GM20000 (cell line): ENCODE measurements around the gene PARD3.
"Not testable (repeated sequence)": the region's sequence is repeated elsewhere in the genome, so short reads cannot be mapped to it uniquely, and the experiment has no call there.

Experiments used
- DNase-seq: peaks from one replicate; pipeline ENCODE4 v3.0.0; 2012; ENCODE audit warnings: low spot score
- TF ChIP-seq, protein P1 (sequence below): IDR thresholded peaks from 2 replicates; pipeline ENCODE4 v1.5.1; 2012; ENCODE audit warnings: mild to moderate bottlenecking, control low read depth; ENCODE audit errors: extremely low read depth, missing control alignments

Gene PARD3

DNA sequence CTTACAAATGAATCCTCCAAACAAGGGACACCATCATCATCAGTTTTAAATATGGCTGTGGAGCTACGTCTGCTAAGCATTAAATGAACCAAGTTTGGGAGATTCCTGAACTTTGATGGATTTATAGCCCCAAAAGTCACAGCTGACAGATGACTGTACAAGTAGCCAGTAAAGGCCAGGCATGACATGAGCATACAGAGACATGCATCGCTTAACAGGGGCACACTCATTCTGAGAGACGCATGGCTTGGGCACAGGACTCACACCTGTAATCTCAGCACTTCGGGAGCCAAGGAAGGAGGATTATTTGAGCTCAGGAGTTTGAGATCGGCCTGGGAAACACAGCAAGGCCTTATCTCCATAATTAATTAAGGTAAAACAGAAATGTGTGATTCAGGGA, 166.2 kb downstream of the PARD3 start:
- TF ChIP-seq, protein P1, sequence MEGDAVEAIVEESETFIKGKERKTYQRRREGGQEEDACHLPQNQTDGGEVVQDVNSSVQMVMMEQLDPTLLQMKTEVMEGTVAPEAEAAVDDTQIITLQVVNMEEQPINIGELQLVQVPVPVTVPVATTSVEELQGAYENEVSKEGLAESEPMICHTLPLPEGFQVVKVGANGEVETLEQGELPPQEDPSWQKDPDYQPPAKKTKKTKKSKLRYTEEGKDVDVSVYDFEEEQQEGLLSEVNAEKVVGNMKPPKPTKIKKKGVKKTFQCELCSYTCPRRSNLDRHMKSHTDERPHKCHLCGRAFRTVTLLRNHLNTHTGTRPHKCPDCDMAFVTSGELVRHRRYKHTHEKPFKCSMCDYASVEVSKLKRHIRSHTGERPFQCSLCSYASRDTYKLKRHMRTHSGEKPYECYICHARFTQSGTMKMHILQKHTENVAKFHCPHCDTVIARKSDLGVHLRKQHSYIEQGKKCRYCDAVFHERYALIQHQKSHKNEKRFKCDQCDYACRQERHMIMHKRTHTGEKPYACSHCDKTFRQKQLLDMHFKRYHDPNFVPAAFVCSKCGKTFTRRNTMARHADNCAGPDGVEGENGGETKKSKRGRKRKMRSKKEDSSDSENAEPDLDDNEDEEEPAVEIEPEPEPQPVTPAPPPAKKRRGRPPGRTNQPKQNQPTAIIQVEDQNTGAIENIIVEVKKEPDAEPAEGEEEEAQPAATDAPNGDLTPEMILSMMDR: no peak

DNA sequence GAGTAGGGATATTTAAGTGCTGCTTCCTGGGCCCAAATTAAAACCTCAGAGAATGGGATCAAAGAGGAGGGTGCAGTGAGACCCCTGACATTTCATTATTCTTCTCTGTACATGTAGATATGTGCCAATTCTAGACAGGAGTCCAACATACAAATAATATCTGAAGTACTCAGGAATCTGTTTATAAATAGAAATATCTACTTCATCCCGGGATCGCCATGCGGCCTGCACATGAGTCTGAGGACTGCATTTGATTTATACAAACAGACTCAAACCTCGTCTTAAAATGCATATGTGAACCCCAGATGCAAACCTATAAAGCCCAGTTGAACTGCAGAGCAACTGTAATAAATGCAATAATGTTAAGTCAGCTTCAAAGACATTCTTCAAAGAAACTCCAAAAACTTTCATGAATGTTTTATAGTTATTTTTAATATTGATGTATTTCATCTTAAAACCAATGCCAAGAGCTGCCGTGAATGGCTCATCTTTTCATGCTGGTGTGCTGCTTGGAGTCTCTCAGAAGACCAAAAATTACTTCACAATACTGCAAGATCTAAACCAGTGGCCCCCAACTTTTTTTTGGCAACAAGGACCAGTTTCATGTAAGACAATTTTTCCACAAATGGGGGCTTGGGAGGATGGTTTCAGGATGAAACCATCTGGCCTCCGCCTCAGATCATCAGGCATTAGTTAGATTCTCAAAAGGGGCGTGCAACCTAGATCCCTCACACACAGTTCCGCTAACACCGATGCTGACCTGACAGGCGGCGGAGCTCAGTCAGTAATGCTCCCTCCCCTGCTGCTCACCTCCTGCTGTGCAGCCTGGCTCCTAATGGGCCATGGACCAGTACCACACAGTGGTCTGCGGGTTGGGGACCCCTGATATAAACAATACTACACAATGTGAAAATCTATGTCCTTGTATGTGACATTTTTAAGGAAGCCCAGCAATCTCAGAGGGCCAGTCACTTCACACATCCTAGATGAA, 166.9 kb downstream of the PARD3 start:
- TF ChIP-seq, protein P1: no peak
- DNase-seq: no peak

More for the DNA sequence above, 166.2 kb downstream of the PARD3 start:
- DNase-seq: no peak

DNA sequence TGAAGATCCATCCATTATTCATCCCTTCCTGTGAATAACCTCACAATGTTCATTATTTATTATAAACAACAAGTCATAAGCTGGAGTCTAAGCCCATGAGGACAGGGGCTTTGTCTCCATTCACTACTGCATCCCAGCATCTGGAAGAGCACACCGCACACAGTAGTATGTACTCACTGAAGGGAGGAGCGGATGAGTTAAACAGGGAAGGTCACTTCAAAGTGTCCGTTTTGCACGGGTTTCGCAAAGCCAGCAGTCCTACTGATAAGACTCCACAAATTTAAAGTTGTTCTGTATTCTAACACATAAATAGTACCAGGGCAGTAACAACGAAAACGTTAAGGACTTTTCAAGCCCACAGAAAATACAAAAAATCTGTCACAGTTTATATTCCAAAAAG, 167.9 kb downstream of the PARD3 start:
- TF ChIP-seq, protein P1: no peak
- DNase-seq: no peak

DNA sequence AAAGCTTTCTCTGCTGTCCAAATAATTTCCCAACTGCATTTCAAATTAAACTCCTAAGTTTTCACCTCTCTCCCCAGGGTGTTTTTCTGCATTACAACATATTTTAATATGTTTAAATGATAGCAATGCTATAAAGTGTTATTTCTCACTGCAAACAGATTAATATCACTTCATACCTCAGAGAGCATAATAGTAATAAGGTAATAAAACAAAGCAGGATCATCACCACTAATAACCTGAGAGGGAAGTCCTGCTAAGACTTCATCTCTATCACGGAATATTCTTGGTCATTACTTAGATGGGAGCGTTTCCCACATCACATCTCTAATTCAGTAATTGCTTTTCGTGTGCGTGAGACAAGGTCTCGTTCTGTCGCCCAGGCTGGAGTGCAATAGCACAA, 168.8 kb downstream of the PARD3 start:
- DNase-seq: no peak
- TF ChIP-seq, protein P1: no peak

- DNase-seq: not testable (repeated sequence)
Measured at GRCh38 chr10:34644815-34645214, 170.3 kb downstream of the PARD3 start.

GRCh38 chr10:34644224-34644623, 170.9 kb downstream of the PARD3 start:
- DNase-seq: no peak

DNA sequence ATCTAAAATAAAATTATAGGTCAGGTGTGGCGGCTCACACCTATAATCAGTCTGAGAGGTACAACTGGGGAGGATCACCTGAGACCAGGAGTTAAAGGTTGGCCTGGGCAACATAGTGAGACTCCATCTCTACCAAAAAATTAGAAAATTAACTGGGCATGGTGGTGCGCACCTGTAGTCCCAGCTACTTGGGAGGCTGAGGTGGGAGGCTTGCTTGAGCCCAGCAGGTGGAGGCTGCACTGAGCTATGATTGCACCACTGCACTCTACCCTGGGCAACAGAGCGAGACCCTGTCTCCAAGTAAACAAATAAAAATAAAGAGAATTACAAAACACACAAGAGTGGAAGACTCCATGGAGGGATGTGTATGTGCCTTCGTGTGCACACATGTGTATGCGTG, 171.5 kb downstream of the PARD3 start:
- TF ChIP-seq, protein P1: no peak

More at GRCh38 chr10:34644224-34644623, 170.9 kb downstream of the PARD3 start:
- TF ChIP-seq, protein P1: no peak

DNA sequence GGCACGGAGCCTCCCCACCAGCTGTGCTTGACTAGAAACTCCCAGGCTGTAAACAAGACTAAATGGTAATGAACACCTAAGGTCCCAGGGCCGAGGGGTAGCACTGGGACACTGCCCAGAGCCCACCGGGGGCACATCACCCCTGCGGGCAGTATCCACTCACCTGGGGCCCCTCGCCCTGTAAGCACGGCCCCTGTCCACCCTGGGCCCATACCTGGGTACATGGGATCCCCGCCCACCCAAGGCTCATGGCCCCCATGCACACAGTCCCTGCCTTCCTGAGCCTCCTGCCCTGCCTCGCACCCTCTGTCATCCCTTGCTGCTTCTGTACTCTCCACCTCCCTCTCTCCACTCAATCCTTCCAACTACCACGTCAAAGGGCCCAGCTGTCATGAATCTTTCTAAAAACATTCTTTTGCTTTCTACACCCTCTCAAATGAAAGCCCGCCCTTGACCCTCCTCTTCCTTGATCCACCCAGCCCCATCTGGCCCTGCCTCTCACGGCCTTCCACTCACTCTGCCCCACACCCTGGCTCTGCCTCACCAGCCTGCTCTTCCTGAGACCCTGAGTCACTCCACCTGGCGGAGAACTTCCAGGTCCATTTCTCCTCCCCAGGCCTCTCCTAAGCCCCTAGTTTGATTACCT, 173.1 kb downstream of the PARD3 start:
- DNase-seq: no peak
- TF ChIP-seq, protein P1: no peak

More for the DNA sequence above, 171.5 kb downstream of the PARD3 start:
- no peak for DNase-seq
